Activated CD4-positive, alpha-beta T cell treated with anti-CD3 and anti-CD28 coated beads, Interleukin-2, amount 50 U/mL, for 1 hour (primary cell): ENCODE data around the gene ARSK.

ENCODE experiments used
- DNase-seq: peaks from one replicate; pipeline ENCODE4 v3.0.0-alpha.2; 2020

ARSK gene

DNA sequence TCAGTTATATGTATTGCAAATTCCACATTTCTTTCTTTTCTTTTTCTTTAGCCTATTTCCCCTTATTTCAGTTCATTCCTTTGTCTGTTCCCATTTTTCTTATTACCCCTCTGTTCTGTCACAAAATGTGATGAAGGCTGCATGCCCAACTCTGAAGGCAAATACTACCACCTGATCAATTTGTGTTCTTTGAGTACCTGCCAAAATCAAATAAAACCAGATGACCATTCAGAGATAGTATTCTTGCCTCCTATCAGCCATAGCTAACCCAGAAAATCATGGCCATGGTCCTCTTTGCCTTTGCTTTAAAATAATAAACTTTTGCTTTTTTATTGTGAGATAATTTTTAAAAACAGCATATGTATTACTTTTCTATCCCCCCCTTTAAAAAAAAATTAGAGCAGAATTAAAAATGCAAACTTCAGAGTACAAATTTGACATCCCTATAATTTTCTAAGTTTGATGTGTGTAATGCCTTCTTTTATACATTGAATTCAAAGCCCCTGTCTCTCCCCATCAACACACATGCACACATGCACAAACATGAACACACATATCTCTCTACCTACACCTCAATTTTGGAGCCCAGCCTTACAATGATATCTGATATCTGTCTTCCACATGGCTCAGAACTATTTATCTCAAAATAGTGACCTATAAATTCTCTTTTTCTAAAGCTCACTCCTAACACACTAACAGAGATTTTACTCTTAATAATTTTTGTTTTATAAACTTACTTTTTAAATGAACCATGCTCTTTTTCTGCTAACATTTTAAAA is 95.1 kb downstream of the ARSK start:
- no peak for DNase-seq

DNA sequence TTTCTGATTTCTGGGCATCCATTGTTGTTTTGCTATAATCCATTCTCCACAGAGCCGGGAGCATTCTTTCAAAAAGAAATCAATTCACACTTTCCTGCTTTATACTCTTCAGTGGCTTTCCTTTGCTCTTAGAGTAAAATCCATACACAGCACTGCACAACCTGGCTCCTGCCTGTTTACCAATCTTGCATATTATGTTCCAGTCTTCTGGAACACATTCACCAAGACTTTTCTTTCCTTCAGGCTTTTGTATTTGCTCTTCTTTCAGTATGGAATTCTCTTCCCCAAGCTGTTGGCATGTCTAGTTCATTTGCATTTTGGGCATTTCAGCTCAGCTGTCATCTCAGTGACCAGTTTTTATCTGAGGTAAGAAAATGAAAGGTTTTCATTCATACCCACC is 97.9 kb downstream of the ARSK start:
- no peak for DNase-seq

DNA sequence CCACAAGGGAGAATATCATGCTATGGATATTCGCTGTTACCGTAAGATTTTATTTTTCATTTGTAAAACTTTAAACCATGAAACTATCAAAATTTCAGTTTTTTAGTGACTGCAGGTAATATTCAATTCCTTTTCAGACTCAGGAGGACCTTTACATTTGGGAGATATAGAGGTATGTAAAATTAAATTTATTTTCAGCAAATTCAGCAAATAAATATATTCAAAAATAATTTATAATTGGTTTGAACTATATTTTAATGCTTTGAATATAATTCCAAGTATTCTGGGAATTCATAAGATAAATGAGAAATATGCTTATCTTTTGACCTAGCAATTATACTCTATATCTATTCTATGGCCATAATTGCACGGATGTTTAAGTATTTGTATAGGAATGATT is 99.3 kb downstream of the ARSK start:
- DNase-seq, result no peak
